OCI-LY1 (cell line): ENCODE measurements around the gene BMI1.

ENCODE experiments used
- EZH2 ChIP-seq: fragments of 200-600 bp; sonication (generic), shearing (Covaris generic); IDR thresholded peaks from 2 replicates; pipeline ENCODE4 v1.8.0; 2017; ENCODE audit warnings: borderline replicate concordance, mixed run types, mild to moderate bottlenecking, antibody characterized with exemption, low read length, moderate library complexity, mixed read lengths
- TF ChIP-seq, protein P1 (sequence below): fragments of 200-600 bp; sonication (generic), shearing (Covaris generic); IDR thresholded peaks from 2 replicates; pipeline ENCODE4 v1.5.1; 2017; ENCODE audit warnings: mild to moderate bottlenecking, antibody characterized with exemption, low read length, moderate library complexity, mixed read lengths

DNA sequence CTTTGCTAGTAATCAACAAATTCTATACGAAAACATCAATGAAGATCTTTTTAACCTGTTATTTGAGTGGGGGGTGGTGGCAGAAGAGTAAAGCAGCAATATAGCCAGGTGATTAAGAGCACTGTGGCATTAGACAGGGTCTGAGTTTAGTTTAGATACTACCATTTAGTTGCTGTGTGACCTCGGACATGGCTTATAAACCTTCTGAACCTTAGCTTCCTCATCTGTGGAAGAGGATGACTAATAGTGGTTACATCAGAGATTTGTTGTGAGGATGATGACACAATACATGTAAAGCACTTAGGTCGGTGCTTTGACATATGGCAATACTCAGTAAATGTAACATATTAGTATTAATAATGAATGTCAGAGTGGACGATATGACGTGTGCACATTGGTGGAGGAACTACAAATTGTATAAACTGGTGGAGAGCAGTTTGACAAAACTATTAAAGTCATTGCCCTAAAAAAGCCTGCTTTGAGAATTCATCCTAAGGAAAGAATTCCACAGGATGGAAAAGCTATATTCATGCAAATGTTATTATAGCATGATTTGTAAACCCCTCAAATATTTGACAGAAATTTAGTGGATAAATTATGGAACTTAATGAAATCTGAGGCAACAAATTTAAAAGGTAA, 48.7 kb downstream of the BMI1 start:
- TF ChIP-seq, protein P1, sequence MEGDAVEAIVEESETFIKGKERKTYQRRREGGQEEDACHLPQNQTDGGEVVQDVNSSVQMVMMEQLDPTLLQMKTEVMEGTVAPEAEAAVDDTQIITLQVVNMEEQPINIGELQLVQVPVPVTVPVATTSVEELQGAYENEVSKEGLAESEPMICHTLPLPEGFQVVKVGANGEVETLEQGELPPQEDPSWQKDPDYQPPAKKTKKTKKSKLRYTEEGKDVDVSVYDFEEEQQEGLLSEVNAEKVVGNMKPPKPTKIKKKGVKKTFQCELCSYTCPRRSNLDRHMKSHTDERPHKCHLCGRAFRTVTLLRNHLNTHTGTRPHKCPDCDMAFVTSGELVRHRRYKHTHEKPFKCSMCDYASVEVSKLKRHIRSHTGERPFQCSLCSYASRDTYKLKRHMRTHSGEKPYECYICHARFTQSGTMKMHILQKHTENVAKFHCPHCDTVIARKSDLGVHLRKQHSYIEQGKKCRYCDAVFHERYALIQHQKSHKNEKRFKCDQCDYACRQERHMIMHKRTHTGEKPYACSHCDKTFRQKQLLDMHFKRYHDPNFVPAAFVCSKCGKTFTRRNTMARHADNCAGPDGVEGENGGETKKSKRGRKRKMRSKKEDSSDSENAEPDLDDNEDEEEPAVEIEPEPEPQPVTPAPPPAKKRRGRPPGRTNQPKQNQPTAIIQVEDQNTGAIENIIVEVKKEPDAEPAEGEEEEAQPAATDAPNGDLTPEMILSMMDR: no peak
- TF ChIP-seq EZH2: no peak
